SK-N-MC (cell line): ENCODE measurements around the gene CXCL17.

Source experiments
- EZH2 ChIP-seq: fragments of 200-600 bp; sonication (generic); IDR thresholded peaks from one replicate; pipeline ENCODE4 v1.6.1; 2017; ENCODE audit warnings: antibody characterized with exemption
- FOXP2 ChIP-seq: optimal IDR thresholded peaks from 2 replicates; pipeline ENCODE3; 2011; ENCODE audit warnings: mild to moderate bottlenecking, moderate library complexity; ENCODE audit not compliant: insufficient read depth; ENCODE audit errors: extremely low read length, control extremely low read depth
- POLR2AphosphoS5 ChIP-seq: IDR thresholded peaks from 2 replicates; pipeline ENCODE4 v1.6.1; 2012; ENCODE audit warnings: mild to moderate bottlenecking, low read depth, low read length, borderline replicate concordance

DNA sequence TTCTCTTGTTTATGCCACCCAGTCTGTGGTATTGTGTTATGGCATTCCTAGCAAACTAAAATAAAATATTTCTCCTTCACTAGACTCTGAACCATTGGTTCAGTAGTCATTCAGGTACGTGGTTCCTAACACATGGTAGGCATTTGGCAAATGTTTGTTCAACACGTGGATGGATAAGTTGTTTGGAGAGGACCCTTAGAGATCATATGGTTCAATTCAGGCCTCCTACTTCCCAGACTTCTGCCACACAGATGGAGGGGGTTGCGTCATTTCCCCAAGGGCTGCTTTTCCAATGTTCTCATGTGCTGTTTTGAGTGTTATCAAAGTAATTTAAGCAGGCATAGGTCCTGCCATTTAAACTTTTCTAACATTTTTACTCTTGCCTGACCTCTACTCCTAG lies 6.7 kb downstream of the CXCL17 start:
- TF ChIP-seq EZH2 (no peak), POLR2AphosphoS5 (no peak), FOXP2 (no peak)
